MCF 10A (cell line): ENCODE results near the gene NFRKB. TPM values are rescaled to one million over a fixed set of nuclear protein-coding genes. Genes with fewer than 3 reads are reported as not detected.
"Not testable (repeated sequence)": the region's sequence is repeated elsewhere in the genome, so short reads cannot be mapped to it uniquely, and the experiment has no call there.

Experiments
- BruUV-seq: library from RNA; stranded (reverse); fragments of 400-500 nt; replicated peaks from 2 replicates; lab custom pipeline; 2021; lab: Mats Ljungman, UMichigan
- CTCF ChIA-PET: fragments of 300-600 bp; sonication (Branson Sonifier 250); formaldehyde crosslinking; extraction: SDS; loops from one replicate; lab custom pipeline; 2021; ENCODE audit warnings: antibody characterized with exemption, inconsistent platforms; lab: Yijun Ruan, JAX
- POLR2A ChIA-PET: fragments of 300-600, 350-650 bp; sonication (Branson Sonifier 250); formaldehyde crosslinking; extraction: SDS; loops from one replicate; lab custom pipeline; 2020; ENCODE audit warnings: antibody characterized with exemption, inconsistent platforms; lab: Yijun Ruan, JAX
- DNase-seq: peaks from one replicate; pipeline ENCODE4 v3.0.0-alpha.2; 2018; ENCODE audit not compliant: unreplicated experiment
- H3K27ac Mint-ChIP-seq: one replicate; pipeline ENCODE4 v1.8.0; 2022; ENCODE audit warnings: mild to moderate bottlenecking, low read depth, mixed read lengths; ENCODE audit not compliant: unreplicated experiment
- H3K27me3 Mint-ChIP-seq: one replicate; pipeline ENCODE4 v1.8.0; 2022; ENCODE audit warnings: mixed read lengths; ENCODE audit not compliant: insufficient read depth, unreplicated experiment
- H3K36me3 Mint-ChIP-seq: one replicate; pipeline ENCODE4 v1.8.0; 2022; ENCODE audit warnings: mild to moderate bottlenecking, moderate library complexity, mixed read lengths; ENCODE audit not compliant: insufficient read depth, unreplicated experiment
- H3K4me1 Mint-ChIP-seq: one replicate; pipeline ENCODE4 v1.8.0; 2022; ENCODE audit warnings: mixed read lengths; ENCODE audit not compliant: insufficient read depth, unreplicated experiment
- H3K4me3 Mint-ChIP-seq: one replicate; pipeline ENCODE4 v1.8.0; 2022; ENCODE audit warnings: mild to moderate bottlenecking, moderate library complexity, mixed read lengths; ENCODE audit not compliant: unreplicated experiment
- H3K9me3 Mint-ChIP-seq: one replicate; pipeline ENCODE4 v1.8.0; 2022; ENCODE audit warnings: mixed read lengths; ENCODE audit not compliant: unreplicated experiment
- intact Hi-C: fragments of 100-400 bp; cut with micrococcal nuclease; formaldehyde crosslinking; loops from 2 replicates; pipeline ENCODE4 v1.14.1; 2022
- total RNA-seq: library from RNA; stranded (reverse); gene quantifications from 2 replicates; pipeline ENCODE4 v1.2.3, GENCODE V29; 2022
- TF ChIP-seq, protein P1 (sequence below): fragments of 200-600 bp; IDR thresholded peaks from one replicate; pipeline ENCODE4 v1.8.0; 2022; ENCODE audit warnings: antibody characterized with exemption, mild to moderate bottlenecking; ENCODE audit not compliant: unreplicated experiment

NFRKB gene
- total RNA-seq, 1 experiment from 2014 or later = 34.0 TPM

DNA sequence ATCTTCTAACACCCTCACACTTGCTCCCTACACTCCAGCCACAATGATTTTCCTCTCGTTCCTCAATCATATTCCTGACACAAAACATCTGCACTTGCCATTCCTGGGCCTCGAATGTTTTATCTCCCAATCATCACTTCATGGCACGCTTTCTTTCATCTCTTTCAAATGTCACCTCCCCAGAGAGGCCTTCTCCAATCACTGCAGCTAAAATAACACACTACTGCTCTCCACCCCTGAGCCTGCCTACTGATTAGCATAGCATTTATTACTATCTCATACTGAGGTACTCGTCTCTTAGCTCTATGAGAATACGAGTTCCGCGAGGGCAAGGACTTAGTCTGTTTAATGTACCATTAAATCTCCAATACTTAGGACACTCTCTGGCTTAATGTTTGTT lies 23.5 kb downstream of the NFRKB start:
- H3K9me3 Mint-ChIP-seq = no peaks in the 10 kb centered on the region
- CTCF ChIA-PET = interaction anchor here (0.6 to 2.5 kb wide), 7 partner anchors 10 to 755 kb away, joined by 3 to 7 read pairs (median 4); no protein-coding TSS in a partner anchor
- POLR2A ChIA-PET = interaction anchor here (1.0 kb wide), 1 partner anchor 25 kb away, joined by 4 read pairs; no protein-coding TSS in a partner anchor
- no peaks in the 10 kb centered on the region for H3K27me3 Mint-ChIP-seq
- H3K4me1 Mint-ChIP-seq = no peaks in the 10 kb centered on the region
- H3K36me3 Mint-ChIP-seq = peaks cover 74% of the 10 kb centered on the region
- no TSS peak for BruUV-seq
- DNase-seq = no peak
- intact Hi-C loops = no loop called here
- TF ChIP-seq, protein P1, sequence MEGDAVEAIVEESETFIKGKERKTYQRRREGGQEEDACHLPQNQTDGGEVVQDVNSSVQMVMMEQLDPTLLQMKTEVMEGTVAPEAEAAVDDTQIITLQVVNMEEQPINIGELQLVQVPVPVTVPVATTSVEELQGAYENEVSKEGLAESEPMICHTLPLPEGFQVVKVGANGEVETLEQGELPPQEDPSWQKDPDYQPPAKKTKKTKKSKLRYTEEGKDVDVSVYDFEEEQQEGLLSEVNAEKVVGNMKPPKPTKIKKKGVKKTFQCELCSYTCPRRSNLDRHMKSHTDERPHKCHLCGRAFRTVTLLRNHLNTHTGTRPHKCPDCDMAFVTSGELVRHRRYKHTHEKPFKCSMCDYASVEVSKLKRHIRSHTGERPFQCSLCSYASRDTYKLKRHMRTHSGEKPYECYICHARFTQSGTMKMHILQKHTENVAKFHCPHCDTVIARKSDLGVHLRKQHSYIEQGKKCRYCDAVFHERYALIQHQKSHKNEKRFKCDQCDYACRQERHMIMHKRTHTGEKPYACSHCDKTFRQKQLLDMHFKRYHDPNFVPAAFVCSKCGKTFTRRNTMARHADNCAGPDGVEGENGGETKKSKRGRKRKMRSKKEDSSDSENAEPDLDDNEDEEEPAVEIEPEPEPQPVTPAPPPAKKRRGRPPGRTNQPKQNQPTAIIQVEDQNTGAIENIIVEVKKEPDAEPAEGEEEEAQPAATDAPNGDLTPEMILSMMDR = no peak
- no peak overlapping the region for H3K4me3 Mint-ChIP-seq
- no peak overlapping the region for H3K27ac Mint-ChIP-seq

DNA sequence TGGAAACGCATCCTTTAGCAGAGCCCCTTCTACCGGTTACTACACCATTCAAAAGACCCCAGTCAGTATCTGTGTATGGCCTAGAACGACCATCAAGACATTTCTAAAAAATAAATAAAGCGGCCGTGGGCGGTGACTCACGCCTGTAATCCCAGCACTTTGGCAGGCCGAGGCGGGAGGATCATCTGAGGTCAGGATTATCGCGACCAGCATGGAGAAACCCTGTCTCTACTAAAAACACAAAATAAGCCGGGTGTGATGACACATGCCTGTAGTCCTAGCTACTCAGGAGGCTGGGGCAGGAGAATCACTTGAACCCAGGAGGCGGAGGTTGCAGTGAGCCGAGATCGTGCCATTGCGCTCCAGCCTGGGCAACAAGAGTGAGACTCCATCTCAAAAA lies 26.8 kb downstream of the NFRKB start:
- H3K4me1 Mint-ChIP-seq, H3K27ac Mint-ChIP-seq, intact Hi-C loops, H3K4me3 Mint-ChIP-seq, H3K27me3 Mint-ChIP-seq, DNase-seq, BruUV-seq, H3K9me3 Mint-ChIP-seq: not testable (repeated sequence)
- H3K36me3 Mint-ChIP-seq = peaks cover 87% of the 10 kb centered on the region
- CTCF ChIA-PET = interaction anchor here (1.1 kb wide), 1 partner anchor 11 kb away, joined by 3 read pairs; no protein-coding TSS in a partner anchor
- POLR2A ChIA-PET = interaction anchor here (1.0 to 1.3 kb wide), 2 partner anchors 26 to 64 kb away, joined by 3 to 4 read pairs; no protein-coding TSS in a partner anchor

DNA sequence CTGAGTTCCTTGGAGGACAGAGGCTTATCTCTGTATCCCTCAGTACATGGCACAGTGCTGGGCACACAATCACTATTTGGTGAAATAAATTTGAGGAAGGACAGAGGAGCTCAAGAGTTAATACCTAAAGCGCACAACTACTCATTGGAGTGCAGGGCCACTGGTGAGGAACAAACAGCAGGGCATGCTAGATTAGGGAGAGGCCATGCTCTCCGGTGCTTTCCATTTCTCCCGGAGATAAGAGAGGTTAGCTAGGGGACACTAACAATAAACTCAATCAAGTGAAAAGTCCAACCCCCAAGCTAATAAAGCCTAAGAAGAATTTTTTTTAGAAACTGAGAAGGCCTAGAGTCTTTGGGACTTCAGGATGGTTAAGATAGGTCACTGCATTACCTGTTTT lies 29.1 kb downstream of the NFRKB start:
- Mint-ChIP-seq H3K27ac (no peak overlapping the region), H3K4me3 (no peak overlapping the region)
- intact Hi-C loops = no loop called here

DNA sequence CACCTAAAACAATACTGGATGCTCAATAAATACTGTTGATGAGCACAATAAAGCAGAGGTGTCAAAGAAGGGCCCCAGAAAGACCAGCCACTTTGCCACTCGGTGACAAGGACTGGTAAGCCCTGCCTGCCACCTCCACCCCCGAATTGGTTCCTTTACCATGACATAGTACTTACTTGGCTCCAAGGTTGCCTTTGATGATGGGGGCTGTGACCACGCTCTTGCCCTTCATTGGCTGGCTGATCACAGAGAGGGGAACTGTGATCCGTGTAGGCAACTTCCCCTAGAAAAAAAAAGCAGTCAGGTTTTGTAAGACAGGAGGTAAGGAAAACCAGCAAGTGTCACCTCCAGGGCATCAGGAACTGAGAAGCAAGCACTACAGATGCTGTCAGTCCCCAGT lies 29.7 kb downstream of the NFRKB start:
- no peaks in the 10 kb centered on the region for H3K9me3 Mint-ChIP-seq
- TF ChIP-seq, protein P1 = no peak
- H3K36me3 Mint-ChIP-seq = peaks cover 77% of the 10 kb centered on the region
- H3K4me3 Mint-ChIP-seq = no peak overlapping the region
- no peak overlapping the region for H3K27ac Mint-ChIP-seq
- ChIA-PET CTCF (interaction anchor here (0.6 to 1.5 kb wide), 4 partner anchors 16 to 267 kb away, joined by 3 to 10 read pairs (median 4); no protein-coding TSS in a partner anchor), POLR2A (interaction anchor here (2.3 kb wide), 1 partner anchor 29 kb away, joined by 8 read pairs; no protein-coding TSS in a partner anchor)
- no TSS peak for BruUV-seq
- intact Hi-C loops = no loop called here
- DNase-seq = no peak
- no peaks in the 10 kb centered on the region for H3K27me3 Mint-ChIP-seq
- peaks cover 13% of the 10 kb centered on the region for H3K4me1 Mint-ChIP-seq

More for the DNA sequence above, 29.1 kb downstream of the NFRKB start:
- BruUV-seq = no TSS peak
- TF ChIP-seq, protein P1 = no peak
- H3K9me3 Mint-ChIP-seq = no peaks in the 10 kb centered on the region
- H3K4me1 Mint-ChIP-seq = peaks cover 13% of the 10 kb centered on the region
- H3K36me3 Mint-ChIP-seq = peaks cover 81% of the 10 kb centered on the region
- no peak for DNase-seq
- no peaks in the 10 kb centered on the region for H3K27me3 Mint-ChIP-seq
- ChIA-PET CTCF (interaction anchor here (1.5 kb wide), 1 partner anchor 266 kb away, joined by 5 read pairs; no protein-coding TSS in a partner anchor), POLR2A (interaction anchor here (2.3 kb wide), 1 partner anchor 28 kb away, joined by 8 read pairs; no protein-coding TSS in a partner anchor)
